NCI-H1048 (cell line): ENCODE data around the gene CDK5RAP2.
"Not testable (repeated sequence)": the region's sequence is repeated elsewhere in the genome, so short reads cannot be mapped to it uniquely, and the experiment has no call there.

Experiments used
- DNase-seq: peaks from one replicate; lab custom pipeline; 2025; lab: John Stamatoyannopoulos, UW

The CDK5RAP2 gene

GRCh38 chr9:120465685-120466407, 114.1 kb downstream of the CDK5RAP2 start:
- no peak for DNase-seq

GRCh38 chr9:120464887-120465421, 115.0 kb downstream of the CDK5RAP2 start:
- DNase-seq = no peak

GRCh38 chr9:120464176-120464886, 115.6 kb downstream of the CDK5RAP2 start:
- DNase-seq = no peak

- no peak for DNase-seq
These were observed 116.2 kb downstream of the CDK5RAP2 start for GRCh38 chr9:120463765-120464164.

- DNase-seq = not testable (repeated sequence)
These were observed 118.3 kb downstream of the CDK5RAP2 start for GRCh38 chr9:120461677-120462076.

- DNase-seq = no peak
These were observed 123.7 kb downstream of the CDK5RAP2 start for GRCh38 chr9:120456218-120456617.

GRCh38 chr9:120454467-120454866, 125.5 kb downstream of the CDK5RAP2 start:
- DNase-seq = no peak

- no peak for DNase-seq
These were observed 126.2 kb downstream of the CDK5RAP2 start for GRCh38 chr9:120453792-120454191.

- DNase-seq = no peak
These were observed 127.3 kb downstream of the CDK5RAP2 start for GRCh38 chr9:120452631-120453030.

- no peak for DNase-seq
These were observed 129.1 kb downstream of the CDK5RAP2 start for GRCh38 chr9:120450916-120451315.

GRCh38 chr9:120449566-120449965, 130.4 kb downstream of the CDK5RAP2 start:
- DNase-seq = no peak

GRCh38 chr9:120447959-120448500, 131.9 kb downstream of the CDK5RAP2 start:
- no peak for DNase-seq

- no peak for DNase-seq
These were observed 133.3 kb downstream of the CDK5RAP2 start for GRCh38 chr9:120446671-120447070.

- no peak for DNase-seq
These were observed 136.0 kb downstream of the CDK5RAP2 start for GRCh38 chr9:120443976-120444375.

GRCh38 chr9:120443489-120443888, 136.5 kb downstream of the CDK5RAP2 start:
- no peak for DNase-seq

- DNase-seq = no peak
These were observed 137.5 kb downstream of the CDK5RAP2 start for GRCh38 chr9:120442308-120442995.

GRCh38 chr9:120441426-120442307, 138.3 kb downstream of the CDK5RAP2 start:
- no peak for DNase-seq

- no peak for DNase-seq
These were observed 139.2 kb downstream of the CDK5RAP2 start for GRCh38 chr9:120440791-120441190.

- DNase-seq = no peak
These were observed 140.0 kb downstream of the CDK5RAP2 start for GRCh38 chr9:120439926-120440325.

GRCh38 chr9:120438836-120439546, 141.0 kb downstream of the CDK5RAP2 start:
- no peak for DNase-seq

- DNase-seq = no peak
These were observed 141.9 kb downstream of the CDK5RAP2 start for GRCh38 chr9:120438111-120438510.
